Peyer's patch (tissue), 4 donors: ENCODE results near the gene ARID3B.

Experiments used
- CTCF ChIP-seq, 6 experiments: fragments of 450-650 bp in 4 of 6; fragments of 200-600 bp in 2 of 6; sonication (generic) in 1 of 6; IDR thresholded peaks; one replicate each; pipeline ENCODE4 v1.5.1; 2017 to 2019; ENCODE audit warnings: antibody characterized with exemption in 6 of 6, mild to moderate bottlenecking in 3 of 6, moderate library complexity in 1 of 6
- POLR2A ChIP-seq, 2 donors: fragments of 450-650 bp; IDR thresholded peaks; one replicate each; pipeline ENCODE4 v1.5.1; 2017; ENCODE audit warnings: antibody characterized with exemption in 2 of 2, mild to moderate bottlenecking in 2 of 2, moderate library complexity in 2 of 2

- TF ChIP-seq CTCF (IDR thresholded peaks at IDR 0.05) (no peak), POLR2A (IDR thresholded peaks at IDR 0.05) (no peak)
Observed at GRCh38 chr15:74584779-74585178, 43.8 kb downstream of the ARID3B start.
